ENCODE measurements around the gene RPS6KB2. TPM values are rescaled to one million over a fixed set of nuclear protein-coding genes. Genes with fewer than 3 reads are reported as not detected.

Gene RPS6KB2
- total RNA-seq, 2 experiments from 2014 or later: 69.3 to 72.0 TPM

- peak in 2 of 14 experiments; percentile 13 to 35 for DNase-seq
- Histone ChIP-seq H3K9me3 (ENCODE audit: control insufficient read depth in 1 of 2, insufficient read depth in 1 of 2, low read length in 2 of 2) (no peaks in the 10 kb centered on the region), H3K4me3 (ENCODE audit: low read length) (peak overlapping the region; percentile 35), H3K27ac (ENCODE audit: low read depth in 1 of 2, low read length in 2 of 2) (peak overlapping the region; percentile 78 to 79), H3K27me3 (ENCODE audit: control insufficient read depth in 1 of 2, insufficient read depth in 2 of 2, low read length in 2 of 2) (no peaks in the 10 kb centered on the region), H3K4me1 (ENCODE audit: insufficient read depth, low read length) (peaks cover 85% of the 10 kb centered on the region), H3K36me3 (ENCODE audit: insufficient read depth, low read length) (no peaks in the 10 kb centered on the region)
- POLR2A ChIA-PET: interaction anchor here (0.7 to 12.5 kb wide), 18 partner anchors 9 to 178 kb away, joined by 3 to 411 read pairs (median 5); partner anchors contain the start of genes AIP, CDK2AP2, GSTP1 and PPP1CA
- H3K27ac Mint-ChIP-seq: peak overlapping the region; percentile 94
- ATAC-seq (ENCODE audit: poor library complexity): no peak
- peaks cover 67% of the 10 kb centered on the region for H3K4me1 Mint-ChIP-seq (ENCODE audit: low read depth)
- intact Hi-C loops (cut with DNase I, micrococcal nuclease): loop anchor here in 1 of 2 experiments (1.0 to 5.0 kb wide), 4 partner anchors 14 to 90 kb away; partner anchors contain the start of genes AIP, CDK2AP2, PITPNM1 and TMEM134
- peaks cover 4% of the 10 kb centered on the region for H3K36me3 Mint-ChIP-seq (ENCODE audit: low read depth)
- CTCF ChIA-PET: interaction anchor here (1.3 to 6.0 kb wide), 4 partner anchors 9 to 52 kb away, joined by 3 to 46 read pairs (median 4); partner anchors contain the start of genes PPP1CA and TBC1D10C
- peak overlapping the region; percentile 65 for H3K4me3 Mint-ChIP-seq
- no peaks in the 10 kb centered on the region for H3K9me3 Mint-ChIP-seq
- TF ChIP-seq CTCF (IDR thresholded peaks at IDR 0.05): no peak
- no peaks in the 10 kb centered on the region for H3K27me3 Mint-ChIP-seq
Observed at GRCh38 chr11:67417425-67417824, 10.9 kb upstream of the RPS6KB2 start.

GRCh38 chr11:67418476-67419281, 9.6 kb upstream of the RPS6KB2 start:
- H3K27ac Mint-ChIP-seq: peak overlapping the region; percentile 94
- CTCF ChIA-PET: interaction anchor here (6.0 kb wide), 1 partner anchor 15 kb away, joined by 46 read pairs; the partner anchor contains the start of genes PPP1CA and TBC1D10C
- H3K4me3 Mint-ChIP-seq: peak overlapping the region; percentile 90
- no peaks in the 10 kb centered on the region for H3K27me3 Mint-ChIP-seq
- H3K9me3 Mint-ChIP-seq: no peaks in the 10 kb centered on the region
- peaks cover 72% of the 10 kb centered on the region for H3K4me1 ChIP-seq (ENCODE audit: insufficient read depth, low read length)
- DNase-seq (peak in 10 of 14 experiments; percentile 39 to 70 (median 52)), ATAC-seq (ENCODE audit: poor library complexity) (peak; percentile 9)
- H3K4me1 Mint-ChIP-seq (ENCODE audit: low read depth): peaks cover 63% of the 10 kb centered on the region
- intact Hi-C loops (cut with DNase I, micrococcal nuclease): loop anchor here in 1 of 2 experiments (5.0 kb wide), 3 partner anchors 49 to 89 kb away; partner anchors contain the start of genes AIP, CDK2AP2, PITPNM1 and TMEM134
- H3K27me3 ChIP-seq (ENCODE audit: control insufficient read depth in 1 of 2, insufficient read depth in 2 of 2, low read length in 2 of 2): no peaks in the 10 kb centered on the region
- no peak for TF ChIP-seq CTCF (IDR thresholded peaks at IDR 0.05)
- POLR2A ChIA-PET: interaction anchor here (0.6 to 12.5 kb wide), 18 partner anchors 11 to 179 kb away, joined by 3 to 411 read pairs (median 4); partner anchors contain the start of genes AIP, CORO1B, POLD4 and PPP1CA
- peaks cover 4% of the 10 kb centered on the region for H3K36me3 Mint-ChIP-seq (ENCODE audit: low read depth)
- no peaks in the 10 kb centered on the region for H3K36me3 ChIP-seq (ENCODE audit: insufficient read depth, low read length)
- peak overlapping the region; percentile 52 to 79 for H3K27ac ChIP-seq (ENCODE audit: low read depth in 1 of 2, low read length in 2 of 2)
- H3K9me3 ChIP-seq (ENCODE audit: control insufficient read depth in 1 of 2, insufficient read depth in 1 of 2, low read length in 2 of 2): no peaks in the 10 kb centered on the region
- H3K4me3 ChIP-seq (ENCODE audit: low read length): peak overlapping the region; percentile 50

- TF ChIP-seq CTCF (IDR thresholded peaks at IDR 0.05): no peak
- H3K9me3 ChIP-seq (ENCODE audit: control insufficient read depth in 1 of 2, insufficient read depth in 1 of 2, low read length in 2 of 2): no peaks in the 10 kb centered on the region
- CTCF ChIA-PET: interaction anchor here (1.3 to 6.0 kb wide), 3 partner anchors 16 to 21 kb away, joined by 3 to 46 read pairs (median 4); partner anchors contain the start of genes PPP1CA, PTPRCAP and TBC1D10C
- ATAC-seq (ENCODE audit: poor library complexity) (no peak), DNase-seq (peak in 2 of 14 experiments; percentile 6 to 52)
- H3K4me3 Mint-ChIP-seq: peak overlapping the region; percentile 90
- peaks cover 4% of the 10 kb centered on the region for H3K36me3 Mint-ChIP-seq (ENCODE audit: low read depth)
- no peaks in the 10 kb centered on the region for H3K27me3 Mint-ChIP-seq
- POLR2A ChIA-PET: interaction anchor here (0.7 to 12.5 kb wide), 18 partner anchors 8 to 69 kb away, joined by 3 to 411 read pairs (median 4); partner anchors contain the start of genes AIP, CORO1B, POLD4 and PPP1CA
- H3K4me1 Mint-ChIP-seq (ENCODE audit: low read depth): peaks cover 62% of the 10 kb centered on the region
- peak overlapping the region; percentile 52 to 79 for H3K27ac ChIP-seq (ENCODE audit: low read depth in 1 of 2, low read length in 2 of 2)
- H3K4me1 ChIP-seq (ENCODE audit: insufficient read depth, low read length): peaks cover 68% of the 10 kb centered on the region
- H3K27me3 ChIP-seq (ENCODE audit: control insufficient read depth in 1 of 2, insufficient read depth in 2 of 2, low read length in 2 of 2): no peaks in the 10 kb centered on the region
- no peaks in the 10 kb centered on the region for H3K9me3 Mint-ChIP-seq
- H3K4me3 ChIP-seq (ENCODE audit: low read length): peak overlapping the region; percentile 50
- H3K27ac Mint-ChIP-seq: peak overlapping the region; percentile 94
- intact Hi-C loops (cut with DNase I, micrococcal nuclease): loop anchor here (2.0 to 5.0 kb wide), 5 partner anchors 15 to 88 kb away; partner anchors contain the start of genes AIP (in 1 of the 2), CDK2AP2 (in 1 of the 2), PITPNM1 (in 1 of the 2) and POLD4 (in 1 of the 2)
- no peaks in the 10 kb centered on the region for H3K36me3 ChIP-seq (ENCODE audit: insufficient read depth, low read length)
Observed at GRCh38 chr11:67419325-67420049, 8.8 kb upstream of the RPS6KB2 start.

Measured in CD4-positive, alpha-beta T cell (primary cell).